MCF 10A (cell line): Measurements from ENCODE around the gene SNX30. TPM values are rescaled to one million over a fixed set of nuclear protein-coding genes. Genes with fewer than 3 reads are reported as not detected.

ENCODE experiments used
- BruUV-seq: library from RNA; stranded (reverse); fragments of 400-500 nt; replicated peaks from 2 replicates; lab custom pipeline; 2021; lab: Mats Ljungman, UMichigan
- CTCF ChIA-PET: fragments of 300-600 bp; sonication (Branson Sonifier 250); formaldehyde crosslinking; extraction: SDS; loops from one replicate; lab custom pipeline; 2021; ENCODE audit warnings: antibody characterized with exemption, inconsistent platforms; lab: Yijun Ruan, JAX
- POLR2A ChIA-PET: fragments of 300-600, 350-650 bp; sonication (Branson Sonifier 250); formaldehyde crosslinking; extraction: SDS; loops from one replicate; lab custom pipeline; 2020; ENCODE audit warnings: antibody characterized with exemption, inconsistent platforms; lab: Yijun Ruan, JAX
- DNase-seq: peaks from one replicate; pipeline ENCODE4 v3.0.0-alpha.2; 2018; ENCODE audit not compliant: unreplicated experiment
- H3K27ac Mint-ChIP-seq: one replicate; pipeline ENCODE4 v1.8.0; 2022; ENCODE audit warnings: mild to moderate bottlenecking, low read depth, mixed read lengths; ENCODE audit not compliant: unreplicated experiment
- H3K27me3 Mint-ChIP-seq: one replicate; pipeline ENCODE4 v1.8.0; 2022; ENCODE audit warnings: mixed read lengths; ENCODE audit not compliant: insufficient read depth, unreplicated experiment
- H3K36me3 Mint-ChIP-seq: one replicate; pipeline ENCODE4 v1.8.0; 2022; ENCODE audit warnings: mild to moderate bottlenecking, moderate library complexity, mixed read lengths; ENCODE audit not compliant: insufficient read depth, unreplicated experiment
- H3K4me1 Mint-ChIP-seq: one replicate; pipeline ENCODE4 v1.8.0; 2022; ENCODE audit warnings: mixed read lengths; ENCODE audit not compliant: insufficient read depth, unreplicated experiment
- H3K4me3 Mint-ChIP-seq: one replicate; pipeline ENCODE4 v1.8.0; 2022; ENCODE audit warnings: mild to moderate bottlenecking, moderate library complexity, mixed read lengths; ENCODE audit not compliant: unreplicated experiment
- H3K9me3 Mint-ChIP-seq: one replicate; pipeline ENCODE4 v1.8.0; 2022; ENCODE audit warnings: mixed read lengths; ENCODE audit not compliant: unreplicated experiment
- intact Hi-C: fragments of 100-400 bp; cut with micrococcal nuclease; formaldehyde crosslinking; loops from 2 replicates; pipeline ENCODE4 v1.14.1; 2022
- total RNA-seq: library from RNA; stranded (reverse); gene quantifications from 2 replicates; pipeline ENCODE4 v1.2.3, GENCODE V29; 2022
- TF ChIP-seq, protein P1 (sequence below): fragments of 200-600 bp; IDR thresholded peaks from one replicate; pipeline ENCODE4 v1.8.0; 2022; ENCODE audit warnings: antibody characterized with exemption, mild to moderate bottlenecking; ENCODE audit not compliant: unreplicated experiment

The SNX30 gene
- total RNA-seq, 1 experiment from 2014 or later, result 9.6 TPM

DNA sequence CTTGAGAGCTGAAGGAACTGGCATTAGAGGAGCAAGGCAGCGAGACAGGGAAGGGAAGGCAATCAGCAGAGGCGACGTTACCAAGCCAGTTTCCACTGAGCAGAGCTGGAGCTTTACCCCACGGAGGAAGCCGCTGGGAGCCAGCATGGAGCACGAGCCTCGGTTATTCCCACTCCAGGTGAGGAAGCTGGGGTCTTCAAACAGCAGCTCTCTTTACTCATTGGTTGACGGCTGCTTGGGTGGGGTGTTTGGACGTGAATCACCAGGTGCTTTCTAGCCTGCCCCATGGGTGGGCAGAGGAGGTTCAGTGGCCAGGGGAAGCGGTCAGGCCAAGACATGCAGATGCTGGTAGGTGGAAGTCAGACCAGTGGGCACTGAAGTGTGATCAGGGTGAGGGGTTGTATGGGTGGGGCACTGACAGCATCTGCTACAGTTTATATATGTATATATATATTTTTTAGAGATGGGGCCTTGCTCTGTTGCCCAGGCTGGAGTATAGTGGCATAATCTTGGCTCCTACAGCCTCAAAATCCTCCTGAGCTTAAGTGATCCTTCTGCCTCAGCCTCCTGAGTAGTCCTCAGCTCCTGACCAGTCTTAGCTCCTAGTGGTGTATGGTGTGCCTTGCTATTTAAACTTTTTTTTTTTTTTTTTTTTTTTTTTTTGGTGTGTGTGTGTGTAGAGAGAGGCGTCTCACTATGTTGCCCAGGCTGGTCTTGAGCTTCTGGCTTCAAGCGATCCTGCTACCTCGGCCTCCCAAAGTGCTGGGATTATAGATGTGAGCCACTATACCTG, 12.4 kb downstream of the SNX30 start:
- BruUV-seq, result no TSS peak
- no peaks in the 10 kb centered on the region for H3K27me3 Mint-ChIP-seq
- no peak overlapping the region for H3K27ac Mint-ChIP-seq
- peaks cover 6% of the 10 kb centered on the region for H3K36me3 Mint-ChIP-seq
- CTCF ChIA-PET, result interaction anchor here (0.6 to 1.4 kb wide), 2 partner anchors 10 to 397 kb away, joined by 3 to 5 read pairs; no protein-coding TSS in a partner anchor
- no peak for DNase-seq
- intact Hi-C loops, result no loop called here
- H3K9me3 Mint-ChIP-seq, result peaks cover 6% of the 10 kb centered on the region
- H3K4me3 Mint-ChIP-seq, result no peak overlapping the region
- POLR2A ChIA-PET, result interaction anchor here (0.7 kb wide), 1 partner anchor 44 kb away, joined by 3 read pairs; no protein-coding TSS in a partner anchor
- TF ChIP-seq, protein P1, sequence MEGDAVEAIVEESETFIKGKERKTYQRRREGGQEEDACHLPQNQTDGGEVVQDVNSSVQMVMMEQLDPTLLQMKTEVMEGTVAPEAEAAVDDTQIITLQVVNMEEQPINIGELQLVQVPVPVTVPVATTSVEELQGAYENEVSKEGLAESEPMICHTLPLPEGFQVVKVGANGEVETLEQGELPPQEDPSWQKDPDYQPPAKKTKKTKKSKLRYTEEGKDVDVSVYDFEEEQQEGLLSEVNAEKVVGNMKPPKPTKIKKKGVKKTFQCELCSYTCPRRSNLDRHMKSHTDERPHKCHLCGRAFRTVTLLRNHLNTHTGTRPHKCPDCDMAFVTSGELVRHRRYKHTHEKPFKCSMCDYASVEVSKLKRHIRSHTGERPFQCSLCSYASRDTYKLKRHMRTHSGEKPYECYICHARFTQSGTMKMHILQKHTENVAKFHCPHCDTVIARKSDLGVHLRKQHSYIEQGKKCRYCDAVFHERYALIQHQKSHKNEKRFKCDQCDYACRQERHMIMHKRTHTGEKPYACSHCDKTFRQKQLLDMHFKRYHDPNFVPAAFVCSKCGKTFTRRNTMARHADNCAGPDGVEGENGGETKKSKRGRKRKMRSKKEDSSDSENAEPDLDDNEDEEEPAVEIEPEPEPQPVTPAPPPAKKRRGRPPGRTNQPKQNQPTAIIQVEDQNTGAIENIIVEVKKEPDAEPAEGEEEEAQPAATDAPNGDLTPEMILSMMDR, result no peak
- H3K4me1 Mint-ChIP-seq, result peaks cover 22% of the 10 kb centered on the region

DNA sequence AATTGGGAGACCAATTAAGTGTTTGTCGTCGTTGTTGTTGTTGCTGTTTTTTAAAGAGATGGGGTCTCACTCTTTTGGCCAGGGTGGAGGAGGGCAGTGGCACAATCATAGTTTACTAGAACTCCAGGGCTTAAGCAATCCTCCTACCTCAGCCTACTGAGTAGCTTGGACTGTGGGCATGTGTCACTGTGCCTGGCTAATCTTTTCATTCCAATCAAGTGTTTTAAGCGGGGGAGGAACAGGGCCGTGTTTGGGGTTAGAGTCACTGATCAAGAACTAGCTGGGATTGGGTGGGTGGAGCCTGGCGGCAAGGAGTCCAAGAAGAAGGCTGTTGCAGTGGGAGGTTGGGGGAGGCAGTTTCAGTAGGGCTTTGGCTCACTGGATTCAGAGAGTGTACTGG, 13.8 kb downstream of the SNX30 start:
- no peak for DNase-seq
- H3K27me3 Mint-ChIP-seq, result no peaks in the 10 kb centered on the region
- no peak overlapping the region for H3K27ac Mint-ChIP-seq
- ChIA-PET POLR2A (interaction anchor here (0.7 kb wide), 1 partner anchor 9 kb away, joined by 3 read pairs; no protein-coding TSS in a partner anchor), CTCF (interaction anchor here (0.6 to 1.4 kb wide), 2 partner anchors 8 to 128 kb away, joined by 3 to 5 read pairs; no protein-coding TSS in a partner anchor)
- intact Hi-C loops, result no loop called here
- BruUV-seq, result no TSS peak
- H3K4me1 Mint-ChIP-seq, result peaks cover 20% of the 10 kb centered on the region
- H3K36me3 Mint-ChIP-seq, result peaks cover 6% of the 10 kb centered on the region
- H3K4me3 Mint-ChIP-seq, result no peak overlapping the region
- TF ChIP-seq, protein P1, result no peak
- peaks cover 6% of the 10 kb centered on the region for H3K9me3 Mint-ChIP-seq

DNA sequence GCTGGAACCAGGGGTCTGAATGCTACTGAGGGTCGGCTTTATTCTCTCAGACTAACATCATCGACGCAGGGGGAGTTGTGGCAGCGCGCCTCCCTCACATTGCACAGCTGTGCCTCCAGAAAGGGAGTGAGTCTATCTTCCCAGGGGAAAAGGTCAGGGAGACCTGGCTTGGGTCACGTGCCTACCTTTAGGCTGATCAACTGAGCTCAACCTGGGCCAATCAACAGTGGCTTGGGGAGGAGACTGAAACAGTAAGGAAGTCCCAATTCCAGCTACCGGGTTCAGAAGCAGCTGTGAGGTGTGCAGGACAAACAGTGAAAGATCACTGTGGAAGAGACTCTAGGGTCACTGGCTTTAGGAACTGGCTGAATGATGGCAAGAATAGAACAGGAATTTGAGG, 14.3 kb downstream of the SNX30 start:
- intact Hi-C loops, result no loop called here
- ChIA-PET POLR2A (interaction anchor here (0.9 to 1.3 kb wide), 2 partner anchors 9 to 11 kb away, joined by 3 to 5 read pairs; no protein-coding TSS in a partner anchor), CTCF (interaction anchor here (0.6 kb wide), 1 partner anchor 128 kb away, joined by 3 read pairs; no protein-coding TSS in a partner anchor)
- Mint-ChIP-seq H3K4me1 (peaks cover 20% of the 10 kb centered on the region), H3K9me3 (peaks cover 6% of the 10 kb centered on the region), H3K36me3 (peaks cover 6% of the 10 kb centered on the region), H3K27ac (no peak overlapping the region), H3K27me3 (no peaks in the 10 kb centered on the region), H3K4me3 (no peak overlapping the region)
- TF ChIP-seq, protein P1, result no peak
- BruUV-seq, result no TSS peak
- no peak for DNase-seq

DNA sequence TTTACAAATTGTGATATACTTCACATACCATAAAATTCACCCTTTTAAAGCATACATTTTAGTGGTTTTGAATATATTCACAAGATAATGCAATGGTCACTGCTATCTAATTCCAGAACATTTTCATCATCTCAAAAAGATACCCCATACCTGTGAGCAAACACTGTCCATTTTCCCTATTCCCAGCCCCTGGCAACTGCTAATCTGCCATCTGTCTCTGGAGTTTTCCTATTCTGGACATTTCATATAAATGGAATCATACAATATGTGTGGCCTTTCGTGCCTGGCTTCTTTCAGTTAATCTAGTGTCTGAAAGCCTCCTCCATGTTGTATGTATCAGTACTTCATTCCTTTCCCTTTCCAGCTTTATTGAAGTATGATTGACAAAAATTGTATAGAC, 14.7 kb downstream of the SNX30 start:
- BruUV-seq, result no TSS peak
- H3K27ac Mint-ChIP-seq, result no peak overlapping the region
- no peak for DNase-seq
- H3K27me3 Mint-ChIP-seq, result no peaks in the 10 kb centered on the region
- ChIA-PET CTCF (no interaction called here), POLR2A (interaction anchor here (0.9 to 1.3 kb wide), 2 partner anchors 9 to 12 kb away, joined by 3 to 5 read pairs; no protein-coding TSS in a partner anchor)
- peaks cover 16% of the 10 kb centered on the region for H3K4me1 Mint-ChIP-seq
- peaks cover 6% of the 10 kb centered on the region for H3K9me3 Mint-ChIP-seq
- H3K4me3 Mint-ChIP-seq, result no peak overlapping the region
- TF ChIP-seq, protein P1, result no peak
- H3K36me3 Mint-ChIP-seq, result peaks cover 6% of the 10 kb centered on the region
- intact Hi-C loops, result no loop called here
